PC-3 (cell line): ENCODE measurements around the gene RASAL2.

Experiments
- EZH2 ChIP-seq: fragments of 300-600 bp; sonication (generic); IDR thresholded peaks from one replicate; pipeline ENCODE4 v1.6.1; 2017; ENCODE audit warnings: antibody characterized with exemption, mild to moderate bottlenecking, low read length; ENCODE audit not compliant: unreplicated experiment
- EZH2phosphoT487 ChIP-seq: fragments of 300-600 bp; sonication (generic); IDR thresholded peaks from 2 replicates; pipeline ENCODE4 v1.6.1; 2018; ENCODE audit warnings: mild to moderate bottlenecking, antibody characterized with exemption, low read length, borderline replicate concordance
- TF ChIP-seq, protein P1 (sequence below): fragments of 300-600 bp; sonication (generic); conservative IDR thresholded peaks from 2 replicates; pipeline ENCODE4 v1.5.1; 2017; ENCODE audit warnings: antibody characterized with exemption, low read depth, mild to moderate bottlenecking, low read length

DNA sequence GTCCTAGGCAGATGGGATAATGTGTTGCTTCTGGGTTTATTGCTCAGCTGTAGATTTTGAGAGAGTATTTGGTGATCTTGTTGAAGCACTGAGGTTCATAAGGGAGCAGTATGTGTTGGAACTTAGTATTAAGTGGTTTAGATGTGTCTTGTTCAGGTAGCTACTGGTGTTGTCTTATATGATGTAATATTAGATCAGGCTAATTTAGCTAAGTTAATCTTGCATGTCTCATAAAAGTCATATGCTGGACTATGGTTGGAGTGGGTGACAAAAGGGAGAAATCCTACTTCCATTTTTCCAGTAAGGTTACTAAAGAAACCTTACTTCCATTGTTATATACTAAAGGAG is 206.4 kb downstream of the RASAL2 start:
- TF ChIP-seq, protein P1, sequence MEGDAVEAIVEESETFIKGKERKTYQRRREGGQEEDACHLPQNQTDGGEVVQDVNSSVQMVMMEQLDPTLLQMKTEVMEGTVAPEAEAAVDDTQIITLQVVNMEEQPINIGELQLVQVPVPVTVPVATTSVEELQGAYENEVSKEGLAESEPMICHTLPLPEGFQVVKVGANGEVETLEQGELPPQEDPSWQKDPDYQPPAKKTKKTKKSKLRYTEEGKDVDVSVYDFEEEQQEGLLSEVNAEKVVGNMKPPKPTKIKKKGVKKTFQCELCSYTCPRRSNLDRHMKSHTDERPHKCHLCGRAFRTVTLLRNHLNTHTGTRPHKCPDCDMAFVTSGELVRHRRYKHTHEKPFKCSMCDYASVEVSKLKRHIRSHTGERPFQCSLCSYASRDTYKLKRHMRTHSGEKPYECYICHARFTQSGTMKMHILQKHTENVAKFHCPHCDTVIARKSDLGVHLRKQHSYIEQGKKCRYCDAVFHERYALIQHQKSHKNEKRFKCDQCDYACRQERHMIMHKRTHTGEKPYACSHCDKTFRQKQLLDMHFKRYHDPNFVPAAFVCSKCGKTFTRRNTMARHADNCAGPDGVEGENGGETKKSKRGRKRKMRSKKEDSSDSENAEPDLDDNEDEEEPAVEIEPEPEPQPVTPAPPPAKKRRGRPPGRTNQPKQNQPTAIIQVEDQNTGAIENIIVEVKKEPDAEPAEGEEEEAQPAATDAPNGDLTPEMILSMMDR, result no peak
- TF ChIP-seq EZH2, result no peak
- no peak for TF ChIP-seq EZH2phosphoT487
